ENCODE data around the gene ARHGDIG.

- TF ChIP-seq CTCF (IDR thresholded peaks at IDR 0.05; ENCODE audit: low read depth, low read length, missing input control) (no peak), HNF4A (conservative IDR thresholded peaks at IDR 0.05) (no peak), YY1 (IDR thresholded peaks at IDR 0.05) (no peak), RAD21 (IDR thresholded peaks at IDR 0.05) (no peak), JUND (IDR thresholded peaks at IDR 0.05) (no peak), HNF4G (IDR thresholded peaks at IDR 0.05) (no peak), NR2F2 (IDR thresholded peaks at IDR 0.05) (no peak), TAF1 (conservative IDR thresholded peaks at IDR 0.05) (no peak), REST (IDR thresholded peaks at IDR 0.05) (no peak)
These were observed 42.2 kb downstream of the ARHGDIG start for GRCh38 chr16:322476-323143.

Data from liver (tissue), 3 donors.